Esophagus squamous epithelium (tissue), 4 donors: Measurements from ENCODE around the gene TPO.

Experiments
- CTCF ChIP-seq, 6 experiments: fragments of 450-650 bp in 4 of 6; fragments of 200-600 bp in 2 of 6; sonication (generic) in 2 of 6; IDR thresholded peaks; one replicate each; pipeline ENCODE4 v1.5.1; 2016 to 2019; ENCODE audit warnings: antibody characterized with exemption in 6 of 6, mild to moderate bottlenecking in 4 of 6, moderate library complexity in 4 of 6
- POLR2A ChIP-seq, 4 donors: fragments of 450-650 bp; IDR thresholded peaks; one replicate each; pipeline ENCODE4 v1.6.1; 2017; ENCODE audit warnings: antibody characterized with exemption in 4 of 4, mild to moderate bottlenecking in 4 of 4, moderate library complexity in 3 of 4

DNA sequence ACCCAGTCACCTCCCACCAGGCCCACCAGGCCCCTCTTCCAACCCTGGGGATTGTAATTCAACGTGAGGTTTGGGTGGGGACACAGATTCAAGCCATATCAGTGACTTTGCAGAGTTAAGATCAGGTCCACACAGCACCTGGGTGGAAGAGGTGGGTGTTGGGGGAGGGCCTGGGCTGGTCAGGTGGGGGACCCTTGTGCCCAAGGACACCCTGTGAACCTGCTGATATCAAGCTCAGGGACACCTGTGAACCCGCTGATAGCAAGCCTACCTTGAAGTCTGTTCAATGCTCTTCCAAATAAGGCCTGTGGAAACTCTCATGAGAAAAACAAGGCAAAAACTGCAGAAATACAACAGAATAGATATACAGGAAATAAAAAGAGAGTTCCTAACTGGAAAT, 19.9 kb upstream of the TPO start:
- TF ChIP-seq CTCF (IDR thresholded peaks at IDR 0.05): no peak
- no peak for TF ChIP-seq POLR2A (IDR thresholded peaks at IDR 0.05)
